Fibroblast of lung (primary cell): ENCODE results near the gene ZNF345. TPM values are rescaled to one million over a fixed set of nuclear protein-coding genes. Genes with fewer than 3 reads are reported as not detected.
A peak's percentile ranks its signal among the peaks of the same experiment; 100 is the strongest.

ENCODE experiments used
- DNase-seq, 2 donors: peaks; one replicate each; pipeline versions ENCODE4 v3.0.0 to v3.0.0-alpha.2; 2010; ENCODE audit warnings: low read depth in 2 of 2
- H2AFZ ChIP-seq: 2 replicates; pipeline ENCODE4 v1.5.1; 2012; ENCODE audit warnings: low read length, control low read depth, inconsistent platforms
- H3K27ac ChIP-seq: 2 replicates; pipeline ENCODE4 v1.5.1; 2011; ENCODE audit warnings: low read length, control low read depth; ENCODE audit not compliant: insufficient read depth
- H3K27me3 ChIP-seq: 2 replicates; pipeline ENCODE4 v1.5.1; 2011; ENCODE audit warnings: mild to moderate bottlenecking, low read length; ENCODE audit not compliant: control insufficient read depth, insufficient read depth
- H3K36me3 ChIP-seq: 2 replicates; pipeline ENCODE4 v1.5.1; 2011; ENCODE audit warnings: low read length; ENCODE audit not compliant: control insufficient read depth, insufficient read depth
- H3K4me1 ChIP-seq: 2 replicates; pipeline ENCODE4 v1.5.1; 2011; ENCODE audit warnings: low read length; ENCODE audit not compliant: control insufficient read depth, insufficient read depth; ENCODE audit errors: extremely low read depth
- H3K4me2 ChIP-seq: 2 replicates; pipeline ENCODE4 v1.5.1; 2011; ENCODE audit warnings: low read length, control low read depth; ENCODE audit not compliant: insufficient read depth; ENCODE audit errors: extremely low read depth
- H3K4me3 ChIP-seq, 4 experiments: fragments of 200-600 bp in 1 of 4; sonication (generic) in 1 of 4; replicated peaks in 1 of 4; 2 replicates each; pipeline ENCODE4 v1.5.1; 2011 to 2016; ENCODE audit warnings: low read length in 4 of 4, low read depth in 3 of 4, mild to moderate bottlenecking in 3 of 4, control low read depth in 2 of 4, inconsistent platforms in 1 of 4, mixed read lengths in 1 of 4; ENCODE audit not compliant: insufficient read depth in 1 of 4; ENCODE audit errors: control extremely low read depth in 1 of 4
- H3K79me2 ChIP-seq: 2 replicates; pipeline ENCODE4 v1.5.1; 2012; ENCODE audit warnings: mild to moderate bottlenecking, low read length, inconsistent platforms; ENCODE audit not compliant: control insufficient read depth, insufficient read depth
- H3K9ac ChIP-seq: 2 replicates; pipeline ENCODE4 v1.5.1; 2011; ENCODE audit warnings: mild to moderate bottlenecking, low read length, control low read depth; ENCODE audit not compliant: insufficient read depth
- H3K9me3 ChIP-seq: 2 replicates; pipeline ENCODE4 v1.5.1; 2012; ENCODE audit warnings: low read depth, low read length; ENCODE audit not compliant: control insufficient read depth, insufficient read depth
- H4K20me1 ChIP-seq: 2 replicates; pipeline ENCODE4 v1.5.1; 2011; ENCODE audit warnings: low read length; ENCODE audit not compliant: control insufficient read depth, insufficient read depth; ENCODE audit errors: extremely low read depth
- EZH2 ChIP-seq: IDR thresholded peaks from 2 replicates; pipeline ENCODE4 v1.5.1; 2012; ENCODE audit warnings: low read length, control low read depth, mild to moderate bottlenecking; ENCODE audit errors: missing control alignments
- polyA plus RNA-seq, 2 donors: library from polyadenylated mRNA; depleted of rRNA in 1 of 2; stranded (reverse) in 1 of 2; unstranded in 1 of 2; fragments of >200 nt; gene quantifications; 2 replicates each; pipeline ENCODE4 v1.2.1, GENCODE V29; 2011 to 2012; ENCODE audit warnings: missing spikeins in 1 of 2
- total RNA-seq: library from RNA; depleted of rRNA; stranded (reverse); fragments of >200 nt; gene quantifications from 2 replicates; pipeline ENCODE4 v1.2.1, GENCODE V29; 2014
- TF ChIP-seq, protein P1 (sequence below), 2 donors: IDR thresholded peaks in 1 of 2; conservative IDR thresholded peaks in 1 of 2; 1 replicate in 1 of 2; 2 replicates in 1 of 2; pipeline ENCODE4 v1.5.1; 2011 to 2012; ENCODE audit warnings: low read length in 2 of 2, control low read depth in 1 of 2, inconsistent platforms in 1 of 2, low read depth in 1 of 2, mild to moderate bottlenecking in 1 of 2

ZNF345 gene
- total and polyA plus RNA-seq, 2 donors (not counting 1 experiment from before 2014, with no cell fraction given) = 2.3 to 2.8 TPM

GRCh38 chr19:36916991-36917390, 66.3 kb downstream of the ZNF345 start:
- peak overlapping the region; percentile 98 for H3K9ac ChIP-seq
- H3K79me2 ChIP-seq = peaks cover 4% of the 10 kb centered on the region
- no peaks in the 10 kb centered on the region for H3K4me1 ChIP-seq
- H4K20me1 ChIP-seq = no peaks in the 10 kb centered on the region
- peak; percentile 55 to 57 for DNase-seq
- peak overlapping the region; percentile 97 for H3K27ac ChIP-seq
- H2AFZ ChIP-seq = peak overlapping the region; percentile 95
- H3K4me3 ChIP-seq = peak overlapping the region; percentile 55 to 99 (median 80)
- no peaks in the 10 kb centered on the region for H3K9me3 ChIP-seq
- H3K4me2 ChIP-seq = peak overlapping the region; percentile 82
- H3K36me3 ChIP-seq = peaks cover 2% of the 10 kb centered on the region
- H3K27me3 ChIP-seq = no peaks in the 10 kb centered on the region
- no peak for TF ChIP-seq EZH2
- TF ChIP-seq, protein P1, sequence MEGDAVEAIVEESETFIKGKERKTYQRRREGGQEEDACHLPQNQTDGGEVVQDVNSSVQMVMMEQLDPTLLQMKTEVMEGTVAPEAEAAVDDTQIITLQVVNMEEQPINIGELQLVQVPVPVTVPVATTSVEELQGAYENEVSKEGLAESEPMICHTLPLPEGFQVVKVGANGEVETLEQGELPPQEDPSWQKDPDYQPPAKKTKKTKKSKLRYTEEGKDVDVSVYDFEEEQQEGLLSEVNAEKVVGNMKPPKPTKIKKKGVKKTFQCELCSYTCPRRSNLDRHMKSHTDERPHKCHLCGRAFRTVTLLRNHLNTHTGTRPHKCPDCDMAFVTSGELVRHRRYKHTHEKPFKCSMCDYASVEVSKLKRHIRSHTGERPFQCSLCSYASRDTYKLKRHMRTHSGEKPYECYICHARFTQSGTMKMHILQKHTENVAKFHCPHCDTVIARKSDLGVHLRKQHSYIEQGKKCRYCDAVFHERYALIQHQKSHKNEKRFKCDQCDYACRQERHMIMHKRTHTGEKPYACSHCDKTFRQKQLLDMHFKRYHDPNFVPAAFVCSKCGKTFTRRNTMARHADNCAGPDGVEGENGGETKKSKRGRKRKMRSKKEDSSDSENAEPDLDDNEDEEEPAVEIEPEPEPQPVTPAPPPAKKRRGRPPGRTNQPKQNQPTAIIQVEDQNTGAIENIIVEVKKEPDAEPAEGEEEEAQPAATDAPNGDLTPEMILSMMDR (conservative IDR thresholded peaks at IDR 0.05 in 1 of 2, IDR thresholded peaks at IDR 0.05 in 1 of 2; ENCODE audit: low read depth in 1 of 2, low read length in 2 of 2) = no peak

GRCh38 chr19:36918090-36918489, 67.4 kb downstream of the ZNF345 start:
- Histone ChIP-seq H3K4me2 (no peak overlapping the region), H4K20me1 (no peaks in the 10 kb centered on the region), H2AFZ (no peak overlapping the region), H3K4me1 (no peaks in the 10 kb centered on the region), H3K27me3 (no peaks in the 10 kb centered on the region), H3K4me3 (no peak overlapping the region), H3K36me3 (peaks cover 2% of the 10 kb centered on the region), H3K79me2 (peaks cover 4% of the 10 kb centered on the region), H3K9me3 (no peaks in the 10 kb centered on the region), H3K27ac (no peak overlapping the region), H3K9ac (no peak overlapping the region)
- no peak for DNase-seq
- TF ChIP-seq, protein P1 (conservative IDR thresholded peaks at IDR 0.05 in 1 of 2, IDR thresholded peaks at IDR 0.05 in 1 of 2; ENCODE audit: low read depth in 1 of 2, low read length in 2 of 2) = no peak
- TF ChIP-seq EZH2 = no peak

Other genes starting within 250 kb of the ZNF345 start
- gene ZNF382, start 245.6 kb upstream of the ZNF345 start, total RNA-seq = 13.4 and 16.0 TPM in 2 replicates
- gene ZNF382, start 245.6 kb upstream of the ZNF345 start, polyA plus RNA-seq = 0.77 and 1.0 TPM in 2 replicates
- 14.9 and 15.7 TPM in 2 replicates for gene ZNF461, start 184.0 kb upstream of the ZNF345 start, total RNA-seq
- 3.0 and 3.5 TPM in 2 replicates for gene ZNF461, start 184.0 kb upstream of the ZNF345 start, polyA plus RNA-seq
- 5.9 and 6.9 TPM in 2 replicates for gene ZNF567, start 163.3 kb upstream of the ZNF345 start, total RNA-seq
- gene ZNF567, start 163.3 kb upstream of the ZNF345 start, polyA plus RNA-seq = 4.3 and 5.6 TPM in 2 replicates
- 1.2 and 1.8 TPM in 2 replicates for gene ZNF850, start 78.1 kb upstream of the ZNF345 start, total RNA-seq
- 1.4 and 1.6 TPM in 2 replicates for gene ZNF850, start 78.1 kb upstream of the ZNF345 start, polyA plus RNA-seq
- gene ZNF790, start 12.5 kb upstream of the ZNF345 start, total RNA-seq = 9.1 and 9.2 TPM in 2 replicates
- 3.0 and 4.4 TPM in 2 replicates for gene ZNF790, start 12.5 kb upstream of the ZNF345 start, polyA plus RNA-seq
- 2.5 and 2.8 TPM in 2 replicates for gene ZNF829, start 65.4 kb downstream of the ZNF345 start, total RNA-seq
- gene ZNF829, start 65.4 kb downstream of the ZNF345 start, polyA plus RNA-seq = 2.2 and 2.3 TPM in 2 replicates
- gene ZNF568, start 65.5 kb downstream of the ZNF345 start, total RNA-seq = 20.8 and 33.2 TPM in 2 replicates
- gene ZNF568, start 65.5 kb downstream of the ZNF345 start, polyA plus RNA-seq = 6.0 and 9.0 TPM in 2 replicates
- 14.1 and 16.5 TPM in 2 replicates for gene ZNF420, start 227.6 kb downstream of the ZNF345 start, total RNA-seq
- 3.2 and 5.6 TPM in 2 replicates for gene ZNF420, start 227.6 kb downstream of the ZNF345 start, polyA plus RNA-seq